Panc1 (cell line): ENCODE data around the gene SLC30A3.
A peak's percentile ranks its signal among the peaks of the same experiment; 100 is the strongest.

Experiments
- POLR2AphosphoS5 ChIP-seq: IDR thresholded peaks from 2 replicates; pipeline ENCODE4 v1.6.1; 2012; ENCODE audit warnings: mild to moderate bottlenecking, low read depth, low read length, moderate library complexity
- SIN3A ChIP-seq: IDR thresholded peaks from 2 replicates; pipeline ENCODE4 v1.6.1; 2012; ENCODE audit warnings: low read depth, mild to moderate bottlenecking, low read length, moderate library complexity, borderline replicate concordance; ENCODE audit not compliant: insufficient read depth
- TF ChIP-seq, protein P1 (sequence below): fragments of 450-650 bp; IDR thresholded peaks from 2 replicates; pipeline ENCODE4 v1.5.1; 2017; ENCODE audit warnings: mild to moderate bottlenecking
- TF ChIP-seq, protein P2 (sequence below), 2 experiments: IDR thresholded peaks; 2 replicates each; pipeline ENCODE4 v1.6.1; 2011 to 2012; ENCODE audit warnings: low read depth in 2 of 2, control low read depth in 1 of 2, low read length in 1 of 2, mild to moderate bottlenecking in 1 of 2, moderate library complexity in 1 of 2; ENCODE audit not compliant: insufficient read depth in 1 of 2

DNA sequence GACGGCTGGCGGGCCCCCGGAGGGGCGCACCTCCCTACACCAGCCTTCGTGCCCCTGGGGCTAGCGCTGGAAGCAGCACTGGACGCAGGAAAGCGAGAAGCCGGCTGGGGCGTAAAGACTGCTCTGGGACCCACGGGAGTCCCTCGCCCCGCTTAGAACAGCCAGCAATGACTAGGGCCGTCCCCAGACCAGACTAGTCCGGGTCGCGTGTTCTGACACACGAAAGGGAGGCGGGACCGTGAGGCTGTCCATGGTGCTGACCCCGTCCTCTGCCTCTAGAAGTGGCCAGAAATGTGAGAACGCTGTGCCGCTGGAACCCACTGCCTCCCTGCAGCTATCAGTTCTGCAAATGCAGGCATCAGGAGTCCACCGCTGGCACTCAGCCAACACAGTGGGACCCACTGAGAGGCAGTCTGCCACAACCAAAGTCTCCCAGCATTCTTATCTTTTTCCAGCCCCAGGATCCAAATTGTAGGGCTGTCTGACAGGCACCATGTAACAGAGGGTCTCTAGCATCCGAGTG is 45.6 kb upstream of the SLC30A3 start, which contains the start of gene UCN:
- TF ChIP-seq, protein P1, sequence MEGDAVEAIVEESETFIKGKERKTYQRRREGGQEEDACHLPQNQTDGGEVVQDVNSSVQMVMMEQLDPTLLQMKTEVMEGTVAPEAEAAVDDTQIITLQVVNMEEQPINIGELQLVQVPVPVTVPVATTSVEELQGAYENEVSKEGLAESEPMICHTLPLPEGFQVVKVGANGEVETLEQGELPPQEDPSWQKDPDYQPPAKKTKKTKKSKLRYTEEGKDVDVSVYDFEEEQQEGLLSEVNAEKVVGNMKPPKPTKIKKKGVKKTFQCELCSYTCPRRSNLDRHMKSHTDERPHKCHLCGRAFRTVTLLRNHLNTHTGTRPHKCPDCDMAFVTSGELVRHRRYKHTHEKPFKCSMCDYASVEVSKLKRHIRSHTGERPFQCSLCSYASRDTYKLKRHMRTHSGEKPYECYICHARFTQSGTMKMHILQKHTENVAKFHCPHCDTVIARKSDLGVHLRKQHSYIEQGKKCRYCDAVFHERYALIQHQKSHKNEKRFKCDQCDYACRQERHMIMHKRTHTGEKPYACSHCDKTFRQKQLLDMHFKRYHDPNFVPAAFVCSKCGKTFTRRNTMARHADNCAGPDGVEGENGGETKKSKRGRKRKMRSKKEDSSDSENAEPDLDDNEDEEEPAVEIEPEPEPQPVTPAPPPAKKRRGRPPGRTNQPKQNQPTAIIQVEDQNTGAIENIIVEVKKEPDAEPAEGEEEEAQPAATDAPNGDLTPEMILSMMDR: no peak
- TF ChIP-seq POLR2AphosphoS5: no peak
- TF ChIP-seq, protein P2, sequence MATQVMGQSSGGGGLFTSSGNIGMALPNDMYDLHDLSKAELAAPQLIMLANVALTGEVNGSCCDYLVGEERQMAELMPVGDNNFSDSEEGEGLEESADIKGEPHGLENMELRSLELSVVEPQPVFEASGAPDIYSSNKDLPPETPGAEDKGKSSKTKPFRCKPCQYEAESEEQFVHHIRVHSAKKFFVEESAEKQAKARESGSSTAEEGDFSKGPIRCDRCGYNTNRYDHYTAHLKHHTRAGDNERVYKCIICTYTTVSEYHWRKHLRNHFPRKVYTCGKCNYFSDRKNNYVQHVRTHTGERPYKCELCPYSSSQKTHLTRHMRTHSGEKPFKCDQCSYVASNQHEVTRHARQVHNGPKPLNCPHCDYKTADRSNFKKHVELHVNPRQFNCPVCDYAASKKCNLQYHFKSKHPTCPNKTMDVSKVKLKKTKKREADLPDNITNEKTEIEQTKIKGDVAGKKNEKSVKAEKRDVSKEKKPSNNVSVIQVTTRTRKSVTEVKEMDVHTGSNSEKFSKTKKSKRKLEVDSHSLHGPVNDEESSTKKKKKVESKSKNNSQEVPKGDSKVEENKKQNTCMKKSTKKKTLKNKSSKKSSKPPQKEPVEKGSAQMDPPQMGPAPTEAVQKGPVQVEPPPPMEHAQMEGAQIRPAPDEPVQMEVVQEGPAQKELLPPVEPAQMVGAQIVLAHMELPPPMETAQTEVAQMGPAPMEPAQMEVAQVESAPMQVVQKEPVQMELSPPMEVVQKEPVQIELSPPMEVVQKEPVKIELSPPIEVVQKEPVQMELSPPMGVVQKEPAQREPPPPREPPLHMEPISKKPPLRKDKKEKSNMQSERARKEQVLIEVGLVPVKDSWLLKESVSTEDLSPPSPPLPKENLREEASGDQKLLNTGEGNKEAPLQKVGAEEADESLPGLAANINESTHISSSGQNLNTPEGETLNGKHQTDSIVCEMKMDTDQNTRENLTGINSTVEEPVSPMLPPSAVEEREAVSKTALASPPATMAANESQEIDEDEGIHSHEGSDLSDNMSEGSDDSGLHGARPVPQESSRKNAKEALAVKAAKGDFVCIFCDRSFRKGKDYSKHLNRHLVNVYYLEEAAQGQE (IDR thresholded peaks at IDR 0.05; ENCODE audit: insufficient read depth in 1 of 2, low read depth in 2 of 2, low read length in 1 of 2): peak; percentile 85 to 93
- no peak for TF ChIP-seq SIN3A
